Fibroblast of lung (primary cell): Measurements from ENCODE around the gene RAB35.

Source experiments
- CTCF ChIP-seq, 2 donors: IDR thresholded peaks in 1 of 2; conservative IDR thresholded peaks in 1 of 2; 1 replicate in 1 of 2; 2 replicates in 1 of 2; pipeline ENCODE4 v1.5.1; 2011 to 2012; ENCODE audit warnings: low read length in 2 of 2, control low read depth in 1 of 2, inconsistent platforms in 1 of 2, low read depth in 1 of 2, mild to moderate bottlenecking in 1 of 2
- EZH2 ChIP-seq: IDR thresholded peaks from 2 replicates; pipeline ENCODE4 v1.5.1; 2012; ENCODE audit warnings: low read length, control low read depth, mild to moderate bottlenecking; ENCODE audit errors: missing control alignments

DNA sequence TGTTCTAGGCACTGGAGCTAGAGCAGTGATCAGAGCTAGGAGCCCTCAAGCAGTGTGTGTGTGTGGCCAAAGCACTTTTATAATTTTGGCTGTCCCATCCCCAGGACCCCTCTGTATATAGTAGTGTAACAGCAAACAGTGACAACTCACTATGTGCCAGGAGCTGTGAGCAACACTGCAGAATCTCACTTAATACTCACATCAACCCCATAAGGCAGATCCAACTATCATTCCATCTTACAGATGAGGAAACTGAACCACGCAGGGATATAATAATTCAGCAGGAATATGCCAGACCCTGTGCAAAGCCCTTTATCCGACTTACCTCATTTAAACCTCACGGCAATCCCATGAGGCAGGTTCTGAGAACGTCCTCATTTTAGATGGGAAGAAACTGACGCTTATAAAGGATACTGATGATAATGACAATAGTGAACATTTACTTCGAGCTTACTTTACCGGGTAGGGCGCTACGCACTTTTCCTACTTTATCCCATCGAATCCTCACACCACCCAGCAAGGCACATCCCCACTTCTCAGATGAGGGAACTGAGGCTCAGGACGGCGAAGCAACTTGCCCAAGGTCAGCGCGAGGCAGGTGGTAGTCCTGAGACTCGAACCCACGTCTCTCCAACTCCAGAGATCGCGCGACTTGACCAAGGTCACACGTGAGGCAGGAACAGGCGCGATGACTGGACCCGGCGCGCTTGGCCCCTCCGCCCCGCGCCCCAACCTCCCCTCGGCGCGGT, 687 bp downstream of the RAB35 start:
- no peak for TF ChIP-seq CTCF (conservative IDR thresholded peaks at IDR 0.05 in 1 of 2, IDR thresholded peaks at IDR 0.05 in 1 of 2; ENCODE audit: low read depth in 1 of 2, low read length in 2 of 2)
- no peak for TF ChIP-seq EZH2
